HEK293T (cell line): ENCODE measurements around the gene MORN1.

Source experiments
- CTCF ChIA-PET: fragments of 350-600 bp; formaldehyde crosslinking; extraction: SDS; loops from one replicate; lab custom pipeline; 2021; ENCODE audit warnings: antibody characterized with exemption, inconsistent platforms; lab: Yijun Ruan, JAX
- POLR2A ChIA-PET: fragments of 350-600 bp; formaldehyde crosslinking; extraction: SDS; loops from one replicate; lab custom pipeline; 2020; ENCODE audit warnings: antibody characterized with exemption, inconsistent platforms; lab: Yijun Ruan, JAX
- DNase-seq: peaks from one replicate; pipeline ENCODE4 v3.0.0; 2012; ENCODE audit warnings: mixed read lengths; ENCODE audit errors: extremely low spot score
- ARNT ChIP-seq: fragments of 450-650 bp; IDR thresholded peaks from 2 replicates; pipeline ENCODE4 v1.6.1; 2017; ENCODE audit warnings: mild to moderate bottlenecking
- BHLHE40 ChIP-seq: fragments of 450-650 bp; IDR thresholded peaks from 2 replicates; pipeline ENCODE4 v1.6.1; 2016; ENCODE audit warnings: mild to moderate bottlenecking, moderate library complexity, borderline replicate concordance
- CTBP1 ChIP-seq: fragments of 450-650 bp; IDR thresholded peaks from 2 replicates; pipeline ENCODE4 v1.6.1; 2016; ENCODE audit warnings: borderline replicate concordance
- ELF4 ChIP-seq: fragments of 450-650 bp; IDR thresholded peaks from 2 replicates; pipeline ENCODE4 v1.6.1; 2017; ENCODE audit warnings: antibody characterized with exemption
- FOXA1 ChIP-seq: fragments of 450-650 bp; IDR thresholded peaks from 2 replicates; pipeline ENCODE4 v1.6.1; 2016; ENCODE audit warnings: mild to moderate bottlenecking
- FOXK2 ChIP-seq: fragments of 450-650 bp; IDR thresholded peaks from 2 replicates; pipeline ENCODE4 v1.6.1; 2016; ENCODE audit warnings: mild to moderate bottlenecking
- FOXM1 ChIP-seq: fragments of 450-650 bp; IDR thresholded peaks from 2 replicates; pipeline ENCODE4 v1.6.1; 2017; ENCODE audit warnings: mild to moderate bottlenecking, borderline replicate concordance
- HDGF ChIP-seq: fragments of 450-650 bp; IDR thresholded peaks from 2 replicates; pipeline ENCODE4 v1.6.1; 2017; ENCODE audit warnings: antibody characterized with exemption, borderline replicate concordance
- L3MBTL2 ChIP-seq: fragments of 450-650 bp; conservative IDR thresholded peaks from 2 replicates; pipeline ENCODE4 v1.6.1; 2016; ENCODE audit warnings: mild to moderate bottlenecking
- LEF1 ChIP-seq: fragments of 450-650 bp; IDR thresholded peaks from 2 replicates; pipeline ENCODE4 v1.6.1; 2017; ENCODE audit warnings: mild to moderate bottlenecking, borderline replicate concordance
- NFRKB ChIP-seq: fragments of 450-650 bp; IDR thresholded peaks from 2 replicates; pipeline ENCODE4 v1.6.1; 2016; ENCODE audit warnings: mild to moderate bottlenecking, moderate library complexity
- PKNOX1 ChIP-seq: fragments of 450-650 bp; IDR thresholded peaks from 2 replicates; pipeline ENCODE4 v1.6.1; 2016
- SP1 ChIP-seq: fragments of 450-650 bp; IDR thresholded peaks from 2 replicates; pipeline ENCODE4 v1.6.1; 2017
- SUZ12 ChIP-seq: fragments of 450-650 bp; IDR thresholded peaks from 2 replicates; pipeline ENCODE4 v1.6.1; 2016; ENCODE audit warnings: mild to moderate bottlenecking
- TARDBP ChIP-seq: fragments of 450-650 bp; IDR thresholded peaks from 2 replicates; pipeline ENCODE4 v1.6.1; 2016
- ZNF384 ChIP-seq: fragments of 450-650 bp; IDR thresholded peaks from 2 replicates; pipeline ENCODE4 v1.6.1; 2016

Gene MORN1

GRCh38 chr1:2397007-2397679 lies 5.8 kb upstream of the MORN1 start:
- DNase-seq, result no peak
- ChIA-PET POLR2A (no interaction called here), CTCF (no interaction called here)
- TF ChIP-seq SP1, result no peak
- no peak for TF ChIP-seq CTBP1
- TF ChIP-seq PKNOX1, result no peak
- TF ChIP-seq ZNF384, result no peak
- no peak for TF ChIP-seq TARDBP
- no peak for TF ChIP-seq FOXK2
- no peak for TF ChIP-seq HDGF
- no peak for TF ChIP-seq NFRKB
- TF ChIP-seq FOXM1, result no peak
- TF ChIP-seq ELF4, result no peak
- TF ChIP-seq FOXA1, result no peak
- TF ChIP-seq LEF1, result no peak
- TF ChIP-seq SUZ12, result no peak
- TF ChIP-seq BHLHE40, result no peak
- no peak for TF ChIP-seq L3MBTL2
- no peak for TF ChIP-seq ARNT

GRCh38 chr1:2396476-2396875 lies 5.1 kb upstream of the MORN1 start:
- CTCF ChIA-PET, result no interaction called here
- TF ChIP-seq BHLHE40 (no peak), SUZ12 (no peak), L3MBTL2 (no peak)
- no peak for DNase-seq
- POLR2A ChIA-PET, result no interaction called here

DNA sequence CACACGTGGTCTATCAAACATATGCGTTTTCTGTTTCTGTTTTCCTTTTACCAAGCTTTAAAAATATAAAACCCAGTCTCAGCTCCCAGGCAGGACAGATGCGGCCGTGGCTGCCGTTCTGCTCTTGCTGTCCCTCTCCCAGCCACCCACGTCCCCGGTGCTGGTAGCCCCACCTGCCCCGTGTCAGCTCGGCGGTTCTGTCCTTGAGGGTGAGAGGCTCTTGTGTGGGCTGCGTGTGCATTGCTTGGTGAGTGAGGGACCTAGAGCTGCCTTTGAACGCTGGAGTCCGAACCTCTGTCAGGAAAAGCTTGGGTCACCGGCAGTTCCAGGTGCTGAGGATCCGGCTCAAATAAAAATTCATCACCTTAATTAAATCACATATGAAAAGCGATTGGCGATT lies 4.7 kb upstream of the MORN1 start:
- CTCF ChIA-PET, result no interaction called here
- no peak for DNase-seq
- POLR2A ChIA-PET, result no interaction called here
- TF ChIP-seq BHLHE40 (no peak), SUZ12 (no peak), ARNT (no peak), FOXK2 (no peak), FOXA1 (no peak), SP1 (no peak), NFRKB (no peak)

GRCh38 chr1:2395245-2395644 lies 3.9 kb upstream of the MORN1 start:
- ChIA-PET CTCF (no interaction called here), POLR2A (no interaction called here)
- no peak for TF ChIP-seq ZNF384
- no peak for TF ChIP-seq TARDBP
- TF ChIP-seq CTBP1, result no peak
- TF ChIP-seq ARNT, result no peak
- TF ChIP-seq SP1, result no peak
- TF ChIP-seq FOXA1, result no peak
- TF ChIP-seq LEF1, result no peak
- TF ChIP-seq L3MBTL2, result no peak
- TF ChIP-seq SUZ12, result no peak
- TF ChIP-seq PKNOX1, result no peak
- no peak for TF ChIP-seq HDGF
- TF ChIP-seq FOXK2, result no peak
- no peak for DNase-seq

- no peak for DNase-seq
- CTCF ChIA-PET, result no interaction called here
- POLR2A ChIA-PET, result no interaction called here
- no peak for TF ChIP-seq ELF4
- TF ChIP-seq TARDBP, result no peak
- TF ChIP-seq L3MBTL2, result no peak
- TF ChIP-seq CTBP1, result no peak
- TF ChIP-seq FOXA1, result no peak
- no peak for TF ChIP-seq NFRKB
- no peak for TF ChIP-seq SP1
- TF ChIP-seq PKNOX1, result no peak
- TF ChIP-seq HDGF, result no peak
- no peak for TF ChIP-seq SUZ12
- TF ChIP-seq ARNT, result no peak
- no peak for TF ChIP-seq ZNF384
- no peak for TF ChIP-seq FOXK2
- no peak for TF ChIP-seq BHLHE40
These were observed 3.4 kb upstream of the MORN1 start for GRCh38 chr1:2394761-2395160.

DNA sequence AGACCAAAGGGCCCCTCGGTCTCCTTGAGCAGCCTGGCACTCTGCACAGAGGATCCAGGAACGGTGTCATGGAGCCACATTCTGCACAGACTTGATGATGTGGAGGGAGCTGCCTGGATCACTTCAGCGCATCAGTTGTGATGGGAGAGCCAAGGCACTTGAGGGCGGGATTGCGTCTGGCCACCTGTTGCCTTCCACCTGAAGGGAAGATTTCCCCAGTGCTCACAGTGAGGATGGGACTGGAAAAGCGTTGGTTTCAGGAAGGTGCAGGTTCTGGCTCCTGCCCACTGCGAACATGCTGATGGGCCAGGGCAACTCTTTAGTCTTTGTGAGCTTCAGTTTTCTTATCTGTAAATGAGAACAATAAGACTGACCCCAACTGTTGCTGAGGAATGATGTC lies 2.9 kb upstream of the MORN1 start:
- DNase-seq, result no peak
- POLR2A ChIA-PET, result no interaction called here
- CTCF ChIA-PET, result no interaction called here
- TF ChIP-seq L3MBTL2, result no peak
- TF ChIP-seq FOXK2, result no peak
- no peak for TF ChIP-seq BHLHE40
- TF ChIP-seq LEF1, result no peak
- TF ChIP-seq ZNF384, result no peak
- no peak for TF ChIP-seq HDGF
- no peak for TF ChIP-seq ARNT
- TF ChIP-seq TARDBP, result no peak
- no peak for TF ChIP-seq FOXA1
- no peak for TF ChIP-seq SUZ12
- TF ChIP-seq NFRKB, result no peak
- TF ChIP-seq FOXM1, result no peak
- TF ChIP-seq ELF4, result no peak
- TF ChIP-seq PKNOX1, result no peak
- TF ChIP-seq SP1, result no peak
